Medulla oblongata (tissue), 1 donor: ENCODE measurements around the gene API5.
"Not testable (repeated sequence)": the region's sequence is repeated elsewhere in the genome, so short reads cannot be mapped to it uniquely, and the experiment has no call there.

Experiments
- DNase-seq: peaks from one replicate; pipeline ENCODE4 v3.0.0-alpha.2; 2015; ENCODE audit errors: extremely low spot score

Gene API5

GRCh38 chr11:43311791-43312607 is at the start of gene API5:
TSS of gene API5 (plus strand) at chr11:43311996. CDS start at chr11:43312128, 132 bp downstream.
- DNase-seq: peak; percentile 96

GRCh38 chr11:43267856-43268580 is 43.8 kb upstream of the API5 start:
- DNase-seq: peak; percentile 48

- DNase-seq: no peak
Observed at GRCh38 chr11:43268786-43269185, 43.0 kb upstream of the API5 start.

GRCh38 chr11:43269254-43269918 is 42.4 kb upstream of the API5 start:
- DNase-seq: peak; percentile 25

GRCh38 chr11:43270468-43270867 is 41.3 kb upstream of the API5 start:
- no peak for DNase-seq

- peak; percentile 51 for DNase-seq
Observed at GRCh38 chr11:43278193-43278956, 33.4 kb upstream of the API5 start.

GRCh38 chr11:43282607-43283440 is 29.0 kb upstream of the API5 start:
- peak; percentile 50 for DNase-seq

GRCh38 chr11:43285826-43286225 is 26.0 kb upstream of the API5 start:
- DNase-seq: no peak

- DNase-seq: no peak
Observed at GRCh38 chr11:43289368-43289767, 22.4 kb upstream of the API5 start.

GRCh38 chr11:43298397-43298796 is 13.4 kb upstream of the API5 start:
- no peak for DNase-seq

- no peak for DNase-seq
Observed at GRCh38 chr11:43315966-43316365, 4.2 kb downstream of the API5 start.

- DNase-seq: no peak
Observed at GRCh38 chr11:43316451-43316850, 4.7 kb downstream of the API5 start.

GRCh38 chr11:43327987-43328386 is 16.2 kb downstream of the API5 start:
- no peak for DNase-seq

GRCh38 chr11:43328482-43328881 is 16.7 kb downstream of the API5 start:
- no peak for DNase-seq

- DNase-seq: no peak
Observed at GRCh38 chr11:43341159-43341558, 29.4 kb downstream of the API5 start.

GRCh38 chr11:43351426-43351825 is 39.6 kb downstream of the API5 start:
- DNase-seq: not testable (repeated sequence)

GRCh38 chr11:43354311-43354710 is 42.5 kb downstream of the API5 start:
- DNase-seq: no peak

- no peak for DNase-seq
Observed at GRCh38 chr11:43356336-43356735, 44.5 kb downstream of the API5 start.

- DNase-seq: no peak
Observed at GRCh38 chr11:43358279-43358800, 46.5 kb downstream of the API5 start.

- DNase-seq: peak; percentile 95
Observed at GRCh38 chr11:43358801-43359421, 47.1 kb downstream of the API5 start, which contains the start of gene TTC17. TSS of gene TTC17 (plus strand) at chr11:43358920. CDS start at chr11:43358955, 35 bp downstream.
